GM12878 (cell line): ENCODE results near the gene HEATR9. TPM values are rescaled to one million over a fixed set of nuclear protein-coding genes. Genes with fewer than 3 reads are reported as not detected.

Source experiments
- ATAC-seq: fragments of 200-7000 bp; cut with Tn5 transposase; 3 replicates; pipeline ENCODE4 v1.9.1; 2020; ENCODE audit warnings: mild to moderate bottlenecking, moderate library complexity
- BruUV-seq: library from RNA; stranded (reverse); fragments of 400-500 nt; replicated peaks from 2 replicates; lab custom pipeline; 2021; lab: Mats Ljungman, UMichigan
- CTCF ChIA-PET: fragments of 300-600 bp; sonication (Branson Sonifier 250); formaldehyde crosslinking; extraction: SDS; loops from one replicate; lab custom pipeline; 2021; ENCODE audit warnings: inconsistent platforms; lab: Yijun Ruan, JAX
- POLR2A ChIA-PET: fragments of 350-600 bp; formaldehyde crosslinking; extraction: SDS; loops from one replicate; lab custom pipeline; 2021; ENCODE audit warnings: inconsistent platforms; lab: Charles Lee
- RAD21 ChIA-PET: fragments of 300-600 bp; sonication (Branson Sonifier 250); formaldehyde crosslinking; loops from one replicate; lab custom pipeline; 2023; ENCODE audit warnings: antibody characterized with exemption; ENCODE audit not compliant: unreplicated experiment; lab: Charles Lee
- SMC1A ChIA-PET: fragments of 300-600 bp; sonication (Branson Sonifier 250); formaldehyde crosslinking; loops from one replicate; lab custom pipeline; 2023; ENCODE audit not compliant: unreplicated experiment, uncharacterized antibody; lab: Charles Lee
- DNase-seq: peaks from one replicate; pipeline ENCODE4 v3.0.0-alpha.2; 2011; ENCODE audit warnings: low read depth, low spot score
- FAIRE-seq: peaks from 3 replicates; lab custom pipeline; 2011; peaks lifted over from hg19 to GRCh38; lab: Jason Lieb, UNC
- H2AFZ ChIP-seq: 2 replicates; pipeline ENCODE4 v1.6.0; 2011; ENCODE audit warnings: low read depth, low read length, control low read depth; ENCODE audit not compliant: control insufficient read depth
- H3K27ac ChIP-seq: 2 replicates; pipeline ENCODE4 v1.5.1; 2011; ENCODE audit warnings: control low read depth; ENCODE audit not compliant: control insufficient read depth, insufficient read depth
- H3K27me3 ChIP-seq, 2 experiments: replicated peaks in 1 of 2; 2 replicates each; pipeline versions ENCODE4 v1.6.0 to v1.6.1; 2011; ENCODE audit warnings: low read length in 1 of 2; ENCODE audit not compliant: control insufficient read depth in 2 of 2, insufficient read depth in 2 of 2
- H3K36me3 ChIP-seq, 2 experiments: 2 replicates each; pipeline ENCODE4 v1.5.1; 2011; ENCODE audit warnings: low read length in 1 of 2; ENCODE audit not compliant: control insufficient read depth in 2 of 2, insufficient read depth in 2 of 2
- H3K4me1 ChIP-seq: 2 replicates; pipeline ENCODE4 v1.6.1; 2011; ENCODE audit warnings: mild to moderate bottlenecking, low read length, moderate library complexity, mixed read lengths; ENCODE audit not compliant: control insufficient read depth, insufficient read depth
- H3K4me2 ChIP-seq: 2 replicates; pipeline ENCODE4 v1.6.0; 2011; ENCODE audit warnings: control low read depth; ENCODE audit not compliant: control insufficient read depth, insufficient read depth
- H3K4me3 ChIP-seq: fragments of 200-600 bp; sonication (generic); 2 replicates; pipeline ENCODE4 v1.5.1; 2016
- H3K79me2 ChIP-seq: 2 replicates; pipeline ENCODE4 v1.6.0; 2011; ENCODE audit warnings: low read length; ENCODE audit not compliant: control insufficient read depth, insufficient read depth
- H3K9ac ChIP-seq: 2 replicates; pipeline ENCODE4 v1.8.0; 2011; ENCODE audit warnings: low read length, control low read depth, mixed read lengths; ENCODE audit not compliant: control insufficient read depth, insufficient read depth
- H3K9me3 ChIP-seq: replicated peaks from 3 replicates; pipeline ENCODE4 v1.5.1; 2011; ENCODE audit warnings: mild to moderate bottlenecking, low read length; ENCODE audit not compliant: control insufficient read depth, insufficient read depth
- H4K20me1 ChIP-seq: 2 replicates; pipeline ENCODE4 v1.6.0; 2011; ENCODE audit not compliant: control insufficient read depth, insufficient read depth
- CBFB ChIP-seq: IDR thresholded peaks from 2 replicates; pipeline ENCODE4 v1.6.1; 2016; ENCODE audit warnings: antibody characterized with exemption, low read depth
- GATAD2B ChIP-seq: fragments of 450-650 bp; conservative IDR thresholded peaks from 2 replicates; pipeline ENCODE4 v1.6.1; 2017; ENCODE audit warnings: low read depth, mild to moderate bottlenecking, moderate library complexity
- KAT2A ChIP-seq: conservative IDR thresholded peaks from 2 replicates; pipeline ENCODE4 v1.6.1; 2011; ENCODE audit warnings: low read depth, low read length; ENCODE audit not compliant: control insufficient read depth
- MYB ChIP-seq: fragments of 150-350 bp; IDR thresholded peaks from 2 replicates; pipeline ENCODE4 v1.6.1; 2014; ENCODE audit warnings: mild to moderate bottlenecking, low read depth, low read length, borderline replicate concordance
- TBL1XR1 ChIP-seq: IDR thresholded peaks from 2 replicates; pipeline ENCODE4 v1.6.1; 2012; ENCODE audit warnings: low read depth, low read length, improper control_type of control experiment
- TCF12 ChIP-seq: IDR thresholded peaks from 2 replicates; pipeline ENCODE4 v1.6.1; 2011; ENCODE audit warnings: low read depth, mild to moderate bottlenecking, low read length
- ZBED1 ChIP-seq: IDR thresholded peaks from 2 replicates; pipeline ENCODE4 v1.6.1; 2016; ENCODE audit warnings: borderline replicate concordance
- WGBS: methylation state at CpG from one replicate; pipeline ENCODE4 v1.1.6; 2016; ENCODE audit warnings: low lambda C conversion rate; ENCODE audit not compliant: insufficient replicate concordance, insufficient coverage; ENCODE audit errors: missing lambda C conversion rate; 5-methylcytosine and 5-hydroxymethylcytosine counted together
- in situ Hi-C: fragments of 300-500 bp; cut with MboI; formaldehyde crosslinking; loops from 9 replicates; pipeline ENCODE4 v1.14.3; 2018; ENCODE audit warnings: mixed read lengths
- intact Hi-C: fragments of 100-400 bp; cut with micrococcal nuclease; formaldehyde crosslinking; loops from one replicate; pipeline ENCODE4 v1.14.2; 2022; ENCODE audit not compliant: unreplicated experiment
- polyA plus RNA-seq, 11 experiments: library from polyadenylated mRNA; depleted of rRNA in 4 of 11; unstranded in 6 of 11; stranded (reverse) in 5 of 11; fragments of >200 nt; fragmentation: Nextera tagmentation in 4 of 11; fragmentation: Illumina TruSeq in 1 of 11; extraction: Ambion mirVana in 4 of 11; extraction: Trizol in 1 of 11; gene quantifications; 1 replicate in 1 of 11; 2 replicates in 10 of 11; pipeline versions ENCODE4 v1.2.1 to v1.2.3, GENCODE V29; 2011 to 2016; ENCODE audit warnings: inconsistent platforms in 2 of 11, missing spikeins in 2 of 11, low read depth in 1 of 11
- total RNA-seq, 4 experiments: library from RNA; depleted of rRNA in 3 of 4; stranded (reverse); fragments of >200 nt in 3 of 4; fragmentation: Illumina TruSeq in 1 of 4; extraction: Trizol in 1 of 4; gene quantifications; 2 replicates each; pipeline versions ENCODE4 v1.2.1 to v1.2.3, GENCODE V29; 2013 to 2021

Gene HEATR9
- total and polyA plus RNA-seq, 10 of the 15 experiments (the other 5 are each of a cell fraction or from before 2014, with no cell fraction given): 0.04 to 0.43 (median 0.13) TPM; not detected in 2

DNA sequence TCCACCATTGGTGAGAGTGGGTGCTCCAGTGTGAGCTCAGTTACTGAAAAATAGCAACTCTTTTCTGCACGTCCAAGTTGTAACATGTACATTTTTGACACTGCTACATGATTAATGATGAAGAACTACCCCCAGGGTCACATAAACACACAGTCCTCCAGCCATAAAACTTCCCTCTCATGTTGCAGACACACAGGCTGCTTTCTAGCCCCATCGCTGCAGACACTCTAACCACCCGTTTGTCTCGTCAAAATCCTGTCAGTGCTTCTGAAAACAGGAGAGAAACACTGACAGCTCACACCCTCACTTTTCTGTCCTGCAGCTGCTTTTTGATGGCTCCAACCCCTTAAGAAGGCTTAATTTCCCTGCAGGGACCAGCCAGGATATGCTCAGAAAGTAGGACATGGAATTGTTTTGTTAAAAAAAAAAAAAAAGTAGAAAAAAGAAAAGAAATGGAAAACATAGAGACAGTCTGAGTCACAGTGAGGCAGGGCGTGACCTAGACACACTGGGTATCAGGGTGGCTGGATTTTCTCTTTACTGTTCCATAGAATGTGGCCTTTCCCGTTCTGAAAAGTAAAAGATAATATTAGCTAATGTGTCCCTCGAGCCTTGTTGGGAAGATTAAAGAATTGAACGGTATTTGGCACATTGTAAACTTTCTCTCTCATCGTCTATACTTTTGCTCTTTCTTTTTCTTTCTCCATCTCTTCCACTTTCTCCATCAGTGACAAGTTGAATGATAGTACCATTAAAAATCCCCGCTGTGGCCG lies 32.2 kb upstream of the HEATR9 start:
- SMC1A ChIA-PET: interaction anchor here (0.5 to 2.3 kb wide), 12 partner anchors 8 to 258 kb away, joined by 3 to 8 read pairs (median 4); no protein-coding TSS in a partner anchor
- Histone ChIP-seq H2AFZ (no peak overlapping the region), H3K79me2 (no peaks in the 10 kb centered on the region), H3K4me2 (no peak overlapping the region), H3K9ac (no peak overlapping the region), H3K27me3 (no peaks in the 10 kb centered on the region), H4K20me1 (no peaks in the 10 kb centered on the region), H3K27ac (no peak overlapping the region), H3K9me3 (no peaks in the 10 kb centered on the region), H3K36me3 (no peaks in the 10 kb centered on the region), H3K4me1 (peaks cover 5% of the 10 kb centered on the region), H3K4me3 (no peak overlapping the region)
- no peak; the same call in 2 of the 3 replicates for ATAC-seq
- RAD21 ChIA-PET: interaction anchor here (0.6 to 3.0 kb wide), 9 partner anchors 10 to 702 kb away, joined by 3 to 17 read pairs (median 4); partner anchors contain the start of genes CCL5, RDM1 and TAF15
- POLR2A ChIA-PET: interaction anchor here (0.5 to 1.0 kb wide), 4 partner anchors 10 to 599 kb away, joined by 3 to 8 read pairs (median 3); no protein-coding TSS in a partner anchor
- FAIRE-seq: no peak
- in situ Hi-C loops (no loop called here), intact Hi-C loops (no loop called here)
- CTCF ChIA-PET: interaction anchor here (0.6 to 2.4 kb wide), 6 partner anchors 10 to 575 kb away, joined by 3 to 6 read pairs (median 4); no protein-coding TSS in a partner anchor
- DNase-seq: no peak
- 62% methylated on average over 11 of the region's 11 CpGs for WGBS
- BruUV-seq: no TSS peak
- no peak for TF ChIP-seq GATAD2B
- TF ChIP-seq MYB: no peak
- no peak for TF ChIP-seq TCF12
- no peak for TF ChIP-seq TBL1XR1
- TF ChIP-seq ZBED1: no peak
- no peak for TF ChIP-seq CBFB
- no peak for TF ChIP-seq KAT2A
